ENCODE data around the gene CDC25C. TPM values are rescaled to one million over a fixed set of nuclear protein-coding genes. Genes with fewer than 3 reads are reported as not detected.

Gene CDC25C
- 1.3 and 20.2 TPM in 2 replicates for total RNA-seq

DNA sequence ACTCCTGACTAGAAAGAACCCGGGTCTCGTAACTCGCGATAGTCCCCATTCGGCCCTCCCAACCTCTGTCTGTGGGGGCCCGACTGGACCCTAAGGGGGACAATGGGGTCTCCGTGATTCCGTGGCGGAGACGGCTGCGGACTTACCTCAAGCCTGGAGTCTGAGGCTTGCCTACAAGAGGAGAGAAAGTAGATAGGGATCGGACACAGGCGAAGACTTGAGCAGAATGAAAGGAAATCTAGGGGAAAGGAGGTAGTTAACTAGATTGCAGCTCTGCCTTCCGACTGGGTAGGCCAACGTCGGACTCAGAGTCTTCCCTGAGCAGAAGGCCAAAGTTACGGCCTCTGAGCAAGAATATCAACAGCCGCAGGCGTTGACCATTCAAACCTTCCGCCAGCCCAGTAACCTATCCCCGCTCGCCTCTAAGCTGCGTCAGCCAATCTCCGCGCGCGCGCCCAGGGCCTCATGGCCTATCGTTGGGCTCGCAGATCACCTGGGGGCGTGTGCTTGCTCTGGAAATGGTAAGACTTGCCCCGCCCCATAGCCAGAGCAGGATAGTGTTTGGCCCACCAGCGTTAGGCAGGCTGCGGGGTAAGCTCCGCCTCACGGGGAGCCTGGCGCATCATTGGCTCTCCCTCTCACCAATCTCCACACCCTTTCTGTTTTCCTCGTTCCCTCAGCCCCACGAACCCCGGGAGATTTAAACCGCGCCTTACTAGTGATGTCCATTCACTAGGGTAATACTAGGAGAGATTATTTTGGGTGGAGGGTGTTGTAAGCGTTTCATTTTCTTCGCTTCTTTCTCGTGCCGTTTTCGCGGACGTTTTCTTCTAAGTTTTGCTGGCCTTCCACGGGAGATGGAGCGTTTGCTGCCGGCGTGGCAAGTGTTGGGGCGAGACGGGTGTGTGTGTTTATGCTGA, at the start of gene CDC25C:
Gene CDC25C, minus strand, starts transcription at position 356 of the 920 bp plus-strand sequence. CDS start 624 bp downstream, outside the sequence.

DNA sequence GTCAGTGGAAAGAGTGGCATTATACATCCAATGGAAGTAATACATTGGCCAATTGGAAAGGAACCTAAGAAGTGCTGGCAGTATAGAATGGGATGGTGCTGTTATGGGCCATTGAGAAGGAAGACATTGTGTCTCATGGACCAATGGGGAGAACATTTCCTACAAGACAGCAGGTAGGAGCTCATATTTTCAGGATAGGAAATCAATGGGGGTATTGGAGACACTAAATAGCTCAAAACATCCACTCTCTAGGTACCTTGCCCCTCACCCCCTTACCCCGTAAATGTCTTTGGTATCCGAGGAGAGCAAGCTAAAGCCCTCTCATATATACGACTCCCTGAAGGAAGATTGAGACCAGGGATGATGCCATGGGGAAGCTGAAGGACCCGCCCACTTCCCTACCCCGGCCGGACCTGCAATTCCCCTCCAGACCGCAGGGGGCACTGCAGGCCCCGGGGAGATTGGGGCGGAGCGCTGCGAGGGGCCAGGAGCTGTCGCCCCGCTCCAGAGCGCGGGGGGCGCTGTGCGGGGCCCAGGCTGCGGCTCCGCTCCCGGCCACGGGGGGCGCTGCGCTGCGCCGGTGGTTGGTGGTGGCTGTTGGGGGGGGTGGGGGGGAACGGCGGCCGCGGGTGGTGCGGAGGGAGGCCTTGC, 20.6 kb upstream of the CDC25C start, which contains the start of gene KDM3B:
Gene KDM3B, plus strand, starts transcription at position 615 of the 651 bp plus-strand sequence. CDS start 111 bp downstream, outside the sequence.

GRCh38 chr5:138337685-138338410, 6.2 kb upstream of the CDC25C start, which contains the start of gene FAM53C:
TSS of gene FAM53C (plus strand) at chr5:138338266. CDS start at chr5:138341336, 3,070 bp downstream.

DNA sequence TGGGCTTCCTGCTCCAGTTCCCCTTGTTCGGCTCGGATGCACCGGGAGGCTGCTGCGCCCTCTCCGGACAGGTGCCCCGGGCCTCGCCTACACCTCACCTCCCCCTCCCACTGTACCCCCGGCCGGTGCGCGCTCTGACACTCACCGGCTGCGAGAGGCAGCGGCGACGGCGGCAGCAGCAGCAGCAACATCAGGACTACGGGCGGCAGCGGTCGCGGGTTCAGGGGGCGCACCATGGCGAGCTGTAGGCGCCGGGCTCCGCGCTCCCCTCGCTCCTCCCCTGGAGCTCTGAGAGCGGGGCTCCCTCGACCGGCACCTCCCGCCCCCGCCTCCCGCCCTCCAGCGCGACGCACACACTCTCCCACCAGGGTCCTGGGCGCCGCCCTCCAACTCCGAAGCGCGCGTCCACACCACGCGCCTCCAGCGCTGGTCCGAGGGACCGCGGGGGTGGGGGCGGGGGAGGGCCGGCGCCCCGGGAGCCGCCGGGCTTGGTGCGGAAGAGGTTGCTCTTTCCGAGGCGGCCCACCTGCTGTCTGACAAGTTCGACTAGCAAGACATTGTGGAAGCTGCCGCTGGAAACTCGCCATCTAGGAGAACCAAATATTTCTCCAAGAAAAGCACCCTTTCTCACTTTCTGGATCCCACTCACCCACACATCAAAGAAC, 57.3 kb downstream of the CDC25C start, which contains the start of gene GFRA3:
Gene GFRA3, minus strand, starts transcription at position 433 of the 665 bp plus-strand sequence. Its CDS starts 197 bp downstream, at position 236.

Other genes with a start within 250 kb of the CDC25C start
- not detected in 2 replicates for gene WNT8A, start 247.8 kb downstream of the CDC25C start, total RNA-seq
- gene NME5, start 192.4 kb downstream of the CDC25C start, total RNA-seq, result 1.5 and 2.3 TPM in 2 replicates
- gene BRD8, start 153.2 kb downstream of the CDC25C start, total RNA-seq, result 20.3 and 26.2 TPM in 2 replicates
- 4.8 and 102 TPM in 2 replicates for gene KIF20A, start 152.7 kb downstream of the CDC25C start, total RNA-seq
- gene CDC23, start 118.5 kb downstream of the CDC25C start, total RNA-seq, result 16.1 and 21.2 TPM in 2 replicates
- under 0.01 TPM in 1 of 2 replicates, not detected in the other for gene GFRA3, start 57.2 kb downstream of the CDC25C start, total RNA-seq
- 24.3 and 33.0 TPM in 2 replicates for gene FAM53C, start 6.5 kb upstream of the CDC25C start, total RNA-seq
- gene KDM3B, start 20.9 kb upstream of the CDC25C start, total RNA-seq, result 30.8 and 39.2 TPM in 2 replicates
- 11.7 and 28.8 TPM in 2 replicates for gene REEP2, start 107.3 kb upstream of the CDC25C start, total RNA-seq
- 8.5 and 11.7 TPM in 2 replicates for gene EGR1, start 133.7 kb upstream of the CDC25C start, total RNA-seq
- 49.2 and 85.9 TPM in 2 replicates for gene ETF1, start 211.4 kb upstream of the CDC25C start, total RNA-seq
- 225 and 349 TPM in 2 replicates for gene HSPA9, start 243.6 kb upstream of the CDC25C start, total RNA-seq